Immature natural killer cell (primary cell): ENCODE measurements around the gene ITPR2. TPM values are rescaled to one million over a fixed set of nuclear protein-coding genes. Genes with fewer than 3 reads are reported as not detected.
"Not testable (repeated sequence)": the region's sequence is repeated elsewhere in the genome, so short reads cannot be mapped to it uniquely, and the experiment has no call there.

ENCODE experiments used
- DNase-seq, 3 donors: peaks; one replicate each; pipeline ENCODE4 v3.0.0; 2022; ENCODE audit warnings: mixed read lengths in 1 of 3
- H3K27ac Mint-ChIP-seq, 6 donors: one replicate each; pipeline ENCODE4 v1.8.0; 2020; ENCODE audit warnings: mixed read lengths in 6 of 6, mild to moderate bottlenecking in 5 of 6, inconsistent platforms in 4 of 6, moderate library complexity in 3 of 6
- H3K27me3 Mint-ChIP-seq, 3 donors: one replicate each; pipeline ENCODE4 v1.8.0; 2020 to 2021; ENCODE audit warnings: low read depth in 3 of 3, mild to moderate bottlenecking in 3 of 3, mixed read lengths in 3 of 3, moderate library complexity in 3 of 3, inconsistent platforms in 1 of 3
- H3K36me3 Mint-ChIP-seq, 3 donors: one replicate each; pipeline ENCODE4 v1.8.0; 2020; ENCODE audit warnings: mixed read lengths in 3 of 3, inconsistent platforms in 2 of 3, mild to moderate bottlenecking in 2 of 3
- H3K4me1 Mint-ChIP-seq, 2 donors: one replicate each; pipeline ENCODE4 v1.8.0; 2020; ENCODE audit warnings: inconsistent platforms in 2 of 2, mild to moderate bottlenecking in 2 of 2, mixed read lengths in 2 of 2, moderate library complexity in 1 of 2
- H3K4me3 Mint-ChIP-seq, 5 donors: one replicate each; pipeline ENCODE4 v1.8.0; 2020; ENCODE audit warnings: mild to moderate bottlenecking in 5 of 5, mixed read lengths in 5 of 5, inconsistent platforms in 3 of 5, moderate library complexity in 3 of 5
- H3K9me3 Mint-ChIP-seq, 6 donors: one replicate each; pipeline ENCODE4 v1.8.0; 2020; ENCODE audit warnings: mild to moderate bottlenecking in 6 of 6, mixed read lengths in 6 of 6, inconsistent platforms in 4 of 6, moderate library complexity in 3 of 6
- polyA plus RNA-seq, 3 donors: library from polyadenylated mRNA; unstranded; fragments of 300-500 nt; fragmentation: Illumina TruSeq; gene quantifications; one replicate each; pipeline ENCODE4 v1.2.3, GENCODE V29; 2021

ITPR2 gene
- polyA plus RNA-seq, 3 donors from 2014 or later: 7.2 to 23.4 (median 7.4) TPM

- Mint-ChIP-seq H3K27ac (no peak overlapping the region), H3K4me3 (no peak overlapping the region), H3K4me1 (peaks cover 7 to 43% of the 10 kb centered on the region in 2 donors), H3K36me3 (peaks cover 0 to 8% (median 4%) of the 10 kb centered on the region in 3 donors), H3K27me3 (no peaks in the 10 kb centered on the region), H3K9me3 (no peaks in the 10 kb centered on the region)
- no peak for DNase-seq
Measured at GRCh38 chr12:26801486-26801885, 31.5 kb downstream of the ITPR2 start.

GRCh38 chr12:26800858-26801257, 32.1 kb downstream of the ITPR2 start:
- H3K4me1 Mint-ChIP-seq: peaks cover 7 to 41% of the 10 kb centered on the region in 2 donors
- H3K4me3 Mint-ChIP-seq: no peak overlapping the region
- H3K9me3 Mint-ChIP-seq: no peaks in the 10 kb centered on the region
- peaks cover 0 to 8% (median 4%) of the 10 kb centered on the region in 3 donors for H3K36me3 Mint-ChIP-seq
- H3K27me3 Mint-ChIP-seq: no peaks in the 10 kb centered on the region
- DNase-seq: no peak
- no peak overlapping the region for H3K27ac Mint-ChIP-seq

- Mint-ChIP-seq H3K27me3 (no peaks in the 10 kb centered on the region), H3K9me3 (no peaks in the 10 kb centered on the region), H3K4me1 (peaks cover 7 to 38% of the 10 kb centered on the region in 2 donors), H3K36me3 (peaks cover 0 to 8% (median 4%) of the 10 kb centered on the region in 3 donors), H3K4me3 (no peak overlapping the region), H3K27ac (no peak overlapping the region)
- DNase-seq: no peak
Measured at GRCh38 chr12:26800347-26800746, 32.6 kb downstream of the ITPR2 start.

- H3K27ac Mint-ChIP-seq: peak overlapping the region in 1 of 6 donors; percentile 38
- no peaks in the 10 kb centered on the region for H3K9me3 Mint-ChIP-seq
Measured at GRCh38 chr12:26799741-26800140, 33.3 kb downstream of the ITPR2 start.

GRCh38 chr12:26798640-26799039, 34.4 kb downstream of the ITPR2 start:
- H3K4me3 Mint-ChIP-seq: no peak overlapping the region
- peaks cover 0 to 8% (median 4%) of the 10 kb centered on the region in 3 donors for H3K36me3 Mint-ChIP-seq
- DNase-seq: no peak
- H3K4me1 Mint-ChIP-seq: peaks cover 7 to 48% of the 10 kb centered on the region in 2 donors
- no peak overlapping the region for H3K27ac Mint-ChIP-seq
- no peaks in the 10 kb centered on the region for H3K9me3 Mint-ChIP-seq
- no peaks in the 10 kb centered on the region for H3K27me3 Mint-ChIP-seq

More at GRCh38 chr12:26799741-26800140, 33.3 kb downstream of the ITPR2 start:
- H3K4me1 Mint-ChIP-seq: peaks cover 7 to 43% of the 10 kb centered on the region in 2 donors
- H3K27me3 Mint-ChIP-seq: no peaks in the 10 kb centered on the region
- H3K36me3 Mint-ChIP-seq: peaks cover 0 to 8% (median 4%) of the 10 kb centered on the region in 3 donors
- DNase-seq: no peak
- H3K4me3 Mint-ChIP-seq: no peak overlapping the region

- no peak overlapping the region for H3K4me3 Mint-ChIP-seq
- H3K4me1 Mint-ChIP-seq: peaks cover 7 to 45% of the 10 kb centered on the region in 2 donors
- peak overlapping the region in 2 of 6 donors; percentile 9 to 12 for H3K27ac Mint-ChIP-seq
- no peaks in the 10 kb centered on the region for H3K9me3 Mint-ChIP-seq
- H3K36me3 Mint-ChIP-seq: peaks cover 0 to 8% (median 4%) of the 10 kb centered on the region in 3 donors
- no peak for DNase-seq
- H3K27me3 Mint-ChIP-seq: no peaks in the 10 kb centered on the region
Measured at GRCh38 chr12:26798023-26798422, 35.0 kb downstream of the ITPR2 start.

GRCh38 chr12:26795910-26796309, 37.1 kb downstream of the ITPR2 start:
- no peak overlapping the region for H3K27ac Mint-ChIP-seq
- H3K9me3 Mint-ChIP-seq: no peaks in the 10 kb centered on the region
- peaks cover 18 to 59% of the 10 kb centered on the region in 2 donors for H3K4me1 Mint-ChIP-seq
- H3K36me3 Mint-ChIP-seq: peaks cover 0 to 4% (median 4%) of the 10 kb centered on the region in 3 donors
- no peak overlapping the region for H3K4me3 Mint-ChIP-seq
- peaks cover 0 to 3% (median 0%) of the 10 kb centered on the region in 3 donors for H3K27me3 Mint-ChIP-seq
- DNase-seq: no peak

- DNase-seq: peak in 1 of 3 donors; percentile 1
- Mint-ChIP-seq H3K36me3 (peaks cover 9 to 16% (median 16%) of the 10 kb centered on the region in 3 donors), H3K27me3 (peaks cover 0 to 3% (median 0%) of the 10 kb centered on the region in 3 donors), H3K4me1 (peaks cover 15 to 46% of the 10 kb centered on the region in 2 donors), H3K4me3 (peak overlapping the region in 1 of 5 donors; percentile 7), H3K27ac (peak overlapping the region in 2 of 6 donors; percentile 3 to 51), H3K9me3 (no peaks in the 10 kb centered on the region)
Measured at GRCh38 chr12:26791301-26791791, 41.6 kb downstream of the ITPR2 start.

GRCh38 chr12:26790645-26790994, 42.4 kb downstream of the ITPR2 start:
- H3K36me3 Mint-ChIP-seq: peaks cover 9 to 17% (median 16%) of the 10 kb centered on the region in 3 donors
- DNase-seq: no peak
- peak overlapping the region in 1 of 6 donors; percentile 71 for H3K27ac Mint-ChIP-seq
- H3K4me3 Mint-ChIP-seq: no peak overlapping the region
- peaks cover 15 to 46% of the 10 kb centered on the region in 2 donors for H3K4me1 Mint-ChIP-seq
- H3K27me3 Mint-ChIP-seq: peaks cover 0 to 3% (median 0%) of the 10 kb centered on the region in 3 donors
- H3K9me3 Mint-ChIP-seq: no peaks in the 10 kb centered on the region

GRCh38 chr12:26789731-26790644, 43.0 kb downstream of the ITPR2 start:
- Mint-ChIP-seq H3K4me3 (no peak overlapping the region), H3K27me3 (peaks cover 0 to 3% (median 0%) of the 10 kb centered on the region in 3 donors), H3K36me3 (peaks cover 9 to 17% (median 16%) of the 10 kb centered on the region in 3 donors), H3K9me3 (no peaks in the 10 kb centered on the region), H3K27ac (peak overlapping the region in 1 of 6 donors; percentile 71), H3K4me1 (peaks cover 15 to 43% of the 10 kb centered on the region in 2 donors)
- DNase-seq: no peak

GRCh38 chr12:26786865-26787514, 46.0 kb downstream of the ITPR2 start:
- Mint-ChIP-seq H3K36me3 (peaks cover 15 to 25% (median 21%) of the 10 kb centered on the region in 3 donors), H3K4me1 (peaks cover 14 to 30% of the 10 kb centered on the region in 2 donors), H3K4me3 (no peak overlapping the region), H3K27me3 (peaks cover 0 to 3% (median 0%) of the 10 kb centered on the region in 3 donors), H3K9me3 (no peaks in the 10 kb centered on the region), H3K27ac (peak overlapping the region in 2 of 6 donors; percentile 17 to 27)
- DNase-seq: no peak

- Mint-ChIP-seq H3K27ac (peak overlapping the region in 2 of 6 donors; percentile 17 to 27), H3K4me1 (peaks cover 11 to 25% of the 10 kb centered on the region in 2 donors), H3K9me3 (no peaks in the 10 kb centered on the region), H3K27me3 (peaks cover 0 to 3% (median 0%) of the 10 kb centered on the region in 3 donors), H3K4me3 (no peak overlapping the region), H3K36me3 (peaks cover 15 to 25% (median 22%) of the 10 kb centered on the region in 3 donors)
- DNase-seq: no peak
Measured at GRCh38 chr12:26786491-26786864, 46.5 kb downstream of the ITPR2 start.

GRCh38 chr12:26783816-26784379, 49.1 kb downstream of the ITPR2 start:
- Mint-ChIP-seq H3K27ac (peak overlapping the region in 1 of 6 donors; percentile 32), H3K36me3 (peaks cover 25 to 33% (median 30%) of the 10 kb centered on the region in 3 donors)
- H3K4me3 Mint-ChIP-seq, H3K4me1 Mint-ChIP-seq, H3K27me3 Mint-ChIP-seq, DNase-seq, H3K9me3 Mint-ChIP-seq: not testable (repeated sequence)
